CD14-positive monocyte (primary cell): Measurements from ENCODE around the gene P3H3. TPM values are rescaled to one million over a fixed set of nuclear protein-coding genes. Genes with fewer than 3 reads are reported as not detected.

Experiments
- DNase-seq, 3 donors: peaks; one replicate each; pipeline ENCODE4 v3.0.0-alpha.2; 2011 to 2022
- H2AFZ ChIP-seq: 2 replicates; pipeline ENCODE4 v1.6.0; 2012; ENCODE audit warnings: mild to moderate bottlenecking, low read depth, low read length, inconsistent platforms; ENCODE audit not compliant: insufficient read depth, poor library complexity, severe bottlenecking
- H3K27ac ChIP-seq, 2 donors: 1 replicate in 1 of 2; 2 replicates in 1 of 2; pipeline ENCODE4 v1.5.1; 2012 to 2013; ENCODE audit warnings: low read length in 2 of 2, control low read depth in 1 of 2, inconsistent platforms in 1 of 2, low read depth in 1 of 2, mild to moderate bottlenecking in 1 of 2
- H3K27me3 ChIP-seq, 2 donors: one replicate each; pipeline versions ENCODE4 v1.6.0 to v1.6.1; 2011 to 2013; ENCODE audit warnings: low read length in 2 of 2; ENCODE audit not compliant: control insufficient read depth in 2 of 2, insufficient read depth in 2 of 2
- H3K36me3 ChIP-seq, 2 donors: replicated peaks in 1 of 2; 1 replicate in 1 of 2; 2 replicates in 1 of 2; pipeline versions ENCODE4 v1.5.1 to v1.6.1; 2012 to 2013; ENCODE audit warnings: low read length in 2 of 2, control low read depth in 1 of 2, inconsistent platforms in 1 of 2, mild to moderate bottlenecking in 1 of 2; ENCODE audit not compliant: insufficient read depth in 2 of 2, control insufficient read depth in 1 of 2
- H3K4me1 ChIP-seq, 2 donors: 1 replicate in 1 of 2; 2 replicates in 1 of 2; pipeline versions ENCODE4 v1.5.1 to v1.6.1; 2012 to 2013; ENCODE audit warnings: low read length in 2 of 2, control low read depth in 1 of 2, inconsistent platforms in 1 of 2, mild to moderate bottlenecking in 1 of 2, moderate library complexity in 1 of 2; ENCODE audit not compliant: insufficient read depth in 2 of 2, control insufficient read depth in 1 of 2
- H3K4me2 ChIP-seq: replicated peaks from 2 replicates; pipeline ENCODE3; 2012; ENCODE audit warnings: low read length, moderate library complexity, mild to moderate bottlenecking; ENCODE audit not compliant: poor library complexity, severe bottlenecking; ENCODE audit errors: extremely low read depth
- H3K4me3 ChIP-seq, 3 experiments: fragments of 200-600 bp in 1 of 3; sonication (generic) in 1 of 3; replicated peaks in 1 of 3; 1 replicate in 2 of 3; 2 replicates in 1 of 3; pipeline ENCODE4 v1.5.1; 2011 to 2013; ENCODE audit warnings: low read length in 3 of 3, mild to moderate bottlenecking in 3 of 3, control low read depth in 2 of 3, low read depth in 2 of 3, inconsistent platforms in 1 of 3, moderate library complexity in 1 of 3
- H3K79me2 ChIP-seq: 2 replicates; pipeline ENCODE4 v1.6.0; 2012; ENCODE audit warnings: mild to moderate bottlenecking, control low read depth, inconsistent platforms, low read length, moderate library complexity; ENCODE audit not compliant: insufficient read depth
- H3K9ac ChIP-seq: 2 replicates; pipeline ENCODE4 v1.6.0; 2017; ENCODE audit warnings: low read length, mild to moderate bottlenecking; ENCODE audit not compliant: insufficient read depth, poor library complexity, severe bottlenecking
- H3K9me3 ChIP-seq, 2 donors: replicated peaks in 1 of 2; 1 replicate in 1 of 2; 2 replicates in 1 of 2; pipeline versions ENCODE4 v1.5.1 to v1.6.1; 2012 to 2013; ENCODE audit warnings: low read length in 2 of 2, control low read depth in 1 of 2; ENCODE audit not compliant: control insufficient read depth in 1 of 2, insufficient read depth in 1 of 2
- H4K20me1 ChIP-seq: 2 replicates; pipeline ENCODE4 v1.6.0; 2012; ENCODE audit warnings: mild to moderate bottlenecking, low read length, control low read depth, moderate library complexity; ENCODE audit not compliant: insufficient read depth
- H3K27ac Mint-ChIP-seq, 7 donors: one replicate each; pipeline ENCODE4 v1.8.0; 2020; ENCODE audit warnings: mild to moderate bottlenecking in 7 of 7, mixed read lengths in 7 of 7, moderate library complexity in 6 of 7, inconsistent platforms in 2 of 7
- H3K27me3 Mint-ChIP-seq, 3 donors: one replicate each; pipeline ENCODE4 v1.8.0; 2021 to 2022; ENCODE audit warnings: low read depth in 3 of 3, mild to moderate bottlenecking in 3 of 3, mixed read lengths in 3 of 3, moderate library complexity in 3 of 3, inconsistent platforms in 1 of 3
- H3K36me3 Mint-ChIP-seq, 2 donors: one replicate each; pipeline ENCODE4 v1.8.0; 2020; ENCODE audit warnings: mixed read lengths in 2 of 2, inconsistent platforms in 1 of 2, mild to moderate bottlenecking in 1 of 2
- H3K4me1 Mint-ChIP-seq: one replicate; pipeline ENCODE4 v1.8.0; 2020; ENCODE audit warnings: mild to moderate bottlenecking, mixed read lengths
- H3K4me3 Mint-ChIP-seq, 2 donors: one replicate each; pipeline ENCODE4 v1.8.0; 2020; ENCODE audit warnings: mild to moderate bottlenecking in 2 of 2, mixed read lengths in 2 of 2, moderate library complexity in 1 of 2
- H3K9me3 Mint-ChIP-seq, 7 donors: one replicate each; pipeline ENCODE4 v1.8.0; 2020 to 2022; ENCODE audit warnings: mixed read lengths in 7 of 7, mild to moderate bottlenecking in 6 of 7, moderate library complexity in 6 of 7, inconsistent platforms in 2 of 7
- CTCF ChIP-seq: fragments of 200-600 bp; IDR thresholded peaks from one replicate; pipeline ENCODE4 v1.8.0; 2022; ENCODE audit warnings: antibody characterized with exemption, mild to moderate bottlenecking
- WGBS: methylation state at CpG from one replicate; pipeline ENCODE4 v1.1.5; 2013; ENCODE audit warnings: missing lambda C conversion rate; ENCODE audit not compliant: insufficient coverage; 5-methylcytosine and 5-hydroxymethylcytosine counted together
- intact Hi-C, 2 donors: fragments of 100-400 bp; cut with micrococcal nuclease; formaldehyde crosslinking; loops; one replicate each; pipeline versions ENCODE4 v1.15.0 to v1.15.1; 2023
- polyA plus RNA-seq, 3 donors: library from polyadenylated mRNA; depleted of rRNA in 1 of 3; unstranded in 2 of 3; stranded (reverse) in 1 of 3; fragments of 300-500 nt in 2 of 3; fragments of >200 nt in 1 of 3; fragmentation: Illumina TruSeq in 2 of 3; gene quantifications; 1 replicate in 2 of 3; 2 replicates in 1 of 3; pipeline ENCODE4 v1.2.3, GENCODE V29; 2012 to 2021

P3H3 gene
- polyA plus RNA-seq, 3 donors, result 0.56 TPM; not detected in 2

- H3K36me3 ChIP-seq, result peaks cover 3 to 30% of the 10 kb centered on the region in 2 donors
- H3K27me3 ChIP-seq, result no peaks in the 10 kb centered on the region
- Mint-ChIP-seq H3K36me3 (peaks cover 15 to 37% of the 10 kb centered on the region in 2 donors), H3K27ac (peak overlapping the region in 2 of 7 donors; percentile 61 to 68), H3K4me1 (peaks cover 31% of the 10 kb centered on the region), H3K27me3 (peaks cover 1 to 4% (median 3%) of the 10 kb centered on the region in 3 donors), H3K4me3 (no peak overlapping the region), H3K9me3 (no peaks in the 10 kb centered on the region)
- no peak overlapping the region for H3K27ac ChIP-seq
- H3K9ac ChIP-seq, result no peak overlapping the region
- H3K4me1 ChIP-seq, result peaks cover 22 to 27% of the 10 kb centered on the region in 2 donors
- no peak for TF ChIP-seq CTCF
- H3K79me2 ChIP-seq, result peaks cover 25% of the 10 kb centered on the region
- H3K4me3 ChIP-seq, result no peak overlapping the region
- 100% methylated on average over 1 of the region's 2 CpGs for WGBS
- H3K4me2 ChIP-seq, result no peak overlapping the region
- H4K20me1 ChIP-seq, result no peaks in the 10 kb centered on the region
- intact Hi-C loops, result no loop called here
- no peak overlapping the region for H2AFZ ChIP-seq
- H3K9me3 ChIP-seq, result no peaks in the 10 kb centered on the region
- no peak for DNase-seq
Observed at GRCh38 chr12:6847676-6848075, 19.5 kb downstream of the P3H3 start.

DNA sequence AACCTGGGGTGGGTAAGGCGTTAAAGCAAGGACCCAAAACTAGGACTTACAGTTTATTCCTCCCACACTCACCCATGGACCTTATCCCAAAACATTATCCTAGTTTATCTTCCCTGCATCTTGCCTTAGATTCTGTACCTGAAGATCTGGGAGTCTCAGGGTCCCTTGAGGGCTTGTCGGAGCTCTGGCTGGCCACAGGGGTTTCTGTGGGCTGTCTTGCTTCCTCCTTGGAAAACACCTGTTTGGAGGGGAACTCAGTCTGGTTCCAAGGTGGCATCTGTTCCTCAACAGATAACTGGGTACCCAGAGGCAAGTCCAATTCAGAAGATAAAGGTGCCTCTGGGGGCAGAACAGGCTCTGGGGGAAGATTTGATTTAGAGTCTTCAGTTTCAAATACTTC lies 21.2 kb downstream of the P3H3 start:
- no peak overlapping the region for H2AFZ ChIP-seq
- H3K27me3 ChIP-seq, result no peaks in the 10 kb centered on the region
- peaks cover 5% of the 10 kb centered on the region for H4K20me1 ChIP-seq
- 13% methylated on average over 1 of the region's 2 CpGs for WGBS
- peaks cover 39% of the 10 kb centered on the region for H3K4me1 Mint-ChIP-seq
- H3K27me3 Mint-ChIP-seq, result peaks cover 0 to 1% (median 0%) of the 10 kb centered on the region in 3 donors
- intact Hi-C loops, result no loop called here
- no peak for TF ChIP-seq CTCF
- no peaks in the 10 kb centered on the region for H3K9me3 ChIP-seq
- no peak overlapping the region for H3K4me3 ChIP-seq
- H3K79me2 ChIP-seq, result peaks cover 42% of the 10 kb centered on the region
- H3K36me3 ChIP-seq, result peaks cover 3 to 30% of the 10 kb centered on the region in 2 donors
- H3K36me3 Mint-ChIP-seq, result peaks cover 18 to 41% of the 10 kb centered on the region in 2 donors
- no peak overlapping the region for H3K9ac ChIP-seq
- H3K27ac Mint-ChIP-seq, result peak overlapping the region in 2 of 7 donors; percentile 31 to 52
- DNase-seq, result no peak
- no peak overlapping the region for H3K4me3 Mint-ChIP-seq
- H3K4me2 ChIP-seq, result no peak overlapping the region
- no peak overlapping the region for H3K27ac ChIP-seq
- H3K4me1 ChIP-seq, result peaks cover 29 to 35% of the 10 kb centered on the region in 2 donors
- H3K9me3 Mint-ChIP-seq, result no peaks in the 10 kb centered on the region
